Stimulated activated CD4-positive, alpha-beta T cell treated with anti-CD3 and anti-CD28 coated beads, Interleukin-15, amount 100 ng/mL, for 24 hours (primary cell): Measurements from ENCODE around the gene JAKMIP3.

Experiments used
- DNase-seq: peaks from one replicate; pipeline ENCODE4 v3.0.0-alpha.2; 2020

The JAKMIP3 gene

GRCh38 chr10:132100091-132100481 is 34.3 kb downstream of the JAKMIP3 start:
- DNase-seq: no peak

GRCh38 chr10:132100556-132101349 is 35.0 kb downstream of the JAKMIP3 start:
- DNase-seq: no peak

- no peak for DNase-seq
These were observed 35.8 kb downstream of the JAKMIP3 start for GRCh38 chr10:132101529-132101928.

- DNase-seq: no peak
These were observed 36.4 kb downstream of the JAKMIP3 start for GRCh38 chr10:132102071-132102716.

GRCh38 chr10:132102717-132103110 is 37.0 kb downstream of the JAKMIP3 start:
- no peak for DNase-seq

GRCh38 chr10:132103116-132103910 is 37.6 kb downstream of the JAKMIP3 start:
- DNase-seq: no peak

- no peak for DNase-seq
These were observed 38.3 kb downstream of the JAKMIP3 start for GRCh38 chr10:132104062-132104461.

GRCh38 chr10:132104471-132105301 is 38.9 kb downstream of the JAKMIP3 start:
- DNase-seq: no peak

GRCh38 chr10:132105302-132105995 is 39.7 kb downstream of the JAKMIP3 start:
- DNase-seq: no peak

- no peak for DNase-seq
These were observed 40.7 kb downstream of the JAKMIP3 start for GRCh38 chr10:132106431-132106830.

- no peak for DNase-seq
These were observed 41.6 kb downstream of the JAKMIP3 start for GRCh38 chr10:132107186-132107948.

- DNase-seq: no peak
These were observed 42.5 kb downstream of the JAKMIP3 start for GRCh38 chr10:132107949-132108877.

GRCh38 chr10:132109341-132110110 is 43.8 kb downstream of the JAKMIP3 start:
- DNase-seq: no peak

GRCh38 chr10:132110111-132110521 is 44.4 kb downstream of the JAKMIP3 start:
- no peak for DNase-seq

GRCh38 chr10:132110713-132111112 is 45.0 kb downstream of the JAKMIP3 start:
- no peak for DNase-seq

- DNase-seq: no peak
These were observed 45.5 kb downstream of the JAKMIP3 start for GRCh38 chr10:132111121-132111731.

- DNase-seq: no peak
These were observed 46.2 kb downstream of the JAKMIP3 start for GRCh38 chr10:132111871-132112341.

GRCh38 chr10:132112611-132113010 is 46.9 kb downstream of the JAKMIP3 start:
- no peak for DNase-seq

- DNase-seq: no peak
These were observed 47.5 kb downstream of the JAKMIP3 start for GRCh38 chr10:132113206-132113605.
